NCI-H1694 treated with DMSO at 0.1 percent for 48 hours (cell line): ENCODE results near the gene ZNF609.
A peak's percentile ranks its signal among the peaks of the same experiment; 100 is the strongest.

Experiments used
- DNase-seq: peaks from one replicate; lab custom pipeline; 2025; lab: John Stamatoyannopoulos, UW

ZNF609 gene

DNA sequence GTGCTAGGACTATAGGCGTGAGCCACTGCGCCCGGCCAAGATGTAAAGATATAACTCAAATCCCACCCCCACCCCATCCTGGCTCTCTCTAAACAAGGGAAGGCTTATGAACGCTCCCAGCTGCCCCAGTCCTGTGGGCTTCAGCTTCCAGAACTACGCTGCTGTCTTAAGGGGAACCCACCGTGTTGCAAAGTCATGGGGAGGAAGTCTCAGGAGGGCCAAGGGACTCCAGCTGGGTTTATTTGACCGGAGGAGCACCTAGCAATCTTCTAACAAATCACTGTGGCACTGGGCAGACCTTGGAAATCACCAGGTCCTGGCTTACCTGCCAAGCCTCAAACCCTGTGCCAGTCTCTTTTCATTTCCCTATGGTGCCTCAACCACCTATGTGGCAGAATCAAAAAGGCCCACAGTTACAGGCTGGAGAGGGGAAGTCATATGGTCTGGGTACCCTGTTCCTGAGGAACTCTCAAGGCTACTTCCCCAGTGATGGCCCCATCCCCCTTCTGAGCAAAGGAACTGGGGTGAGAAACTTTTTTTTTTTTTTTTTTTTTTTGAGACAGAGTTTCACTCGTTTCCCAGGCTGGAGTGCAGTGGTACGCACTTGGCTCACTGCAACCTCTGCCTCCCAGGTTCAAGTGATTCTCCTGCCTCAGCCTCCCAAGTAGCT is 231.7 kb downstream of the ZNF609 start:
- no peak for DNase-seq

DNA sequence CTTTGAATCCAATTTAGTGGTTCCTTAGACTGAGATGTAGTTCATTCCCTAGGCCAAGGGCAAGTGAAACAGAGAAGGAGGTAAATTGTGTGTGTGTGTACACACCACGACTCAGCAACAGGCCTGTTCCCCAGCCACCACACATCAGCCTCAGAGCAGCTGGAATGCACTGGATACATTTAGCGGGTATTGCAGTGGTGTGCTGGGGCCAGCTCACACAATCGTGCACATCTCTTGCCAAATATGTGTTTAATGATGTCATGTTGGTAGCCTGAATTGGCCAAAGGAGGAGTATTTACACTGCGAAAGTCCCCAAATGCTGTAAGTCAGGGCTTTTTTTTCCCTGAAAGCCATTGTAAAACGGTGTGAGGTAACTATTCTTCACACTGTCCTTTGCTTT is 232.8 kb downstream of the ZNF609 start:
- DNase-seq, result no peak

DNA sequence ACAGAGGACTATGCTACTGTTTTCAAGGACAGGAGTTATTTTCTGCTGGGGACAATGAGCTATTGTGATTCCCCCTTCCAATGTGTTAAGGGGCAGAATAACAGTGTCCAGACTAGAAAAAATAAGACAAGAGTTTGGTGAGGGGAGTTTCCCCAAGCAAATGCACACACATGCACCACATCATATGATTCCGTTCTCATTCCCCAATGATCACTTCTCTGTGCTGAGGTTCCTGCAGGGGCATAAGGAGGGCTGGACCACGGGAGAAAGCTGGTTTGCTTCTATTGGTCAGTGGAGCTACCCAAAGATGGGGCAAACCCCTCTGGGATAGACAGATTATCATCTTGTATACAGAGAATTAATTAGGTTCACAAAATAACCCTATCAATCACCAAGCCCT is 234.4 kb downstream of the ZNF609 start:
- DNase-seq, result no peak

DNA sequence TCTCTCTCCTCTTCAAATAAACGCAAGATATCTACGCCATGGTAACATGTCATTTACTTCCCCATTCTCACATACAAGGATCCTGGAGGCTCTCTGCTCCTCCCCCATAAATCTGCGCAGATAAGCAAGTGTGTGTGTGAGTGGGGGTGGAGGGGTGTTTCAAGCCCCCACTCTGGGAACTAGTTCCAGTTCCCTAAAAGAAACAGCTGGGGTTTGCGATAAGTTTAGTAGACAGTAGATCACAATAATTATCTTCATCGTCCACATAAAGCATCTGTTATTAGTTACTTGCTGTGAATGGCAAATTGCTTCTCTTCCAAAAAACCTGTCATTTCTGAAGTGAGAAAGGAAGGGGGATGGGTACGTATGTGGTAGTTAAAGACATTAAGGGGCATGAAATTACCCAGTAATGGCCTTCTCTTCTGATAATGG is 235.2 kb downstream of the ZNF609 start:
- no peak for DNase-seq

DNA sequence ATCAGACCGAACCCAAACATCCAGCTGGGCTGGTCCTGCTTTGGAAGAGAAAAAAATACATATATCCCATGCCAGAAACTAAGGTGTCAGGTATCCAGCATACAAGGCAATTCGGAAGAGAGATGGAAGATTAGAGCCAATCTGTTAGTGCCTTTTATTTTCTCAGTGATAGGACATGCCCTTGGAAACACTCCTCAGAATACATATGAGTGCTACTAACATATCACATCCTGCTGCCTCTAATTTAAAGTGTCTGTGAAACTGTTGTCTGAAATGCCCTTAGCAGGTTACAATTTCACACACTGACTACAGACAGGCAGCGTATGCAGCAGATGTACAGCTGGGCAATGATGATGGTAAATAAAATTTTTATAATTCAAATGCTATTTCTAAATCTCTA is 236.1 kb downstream of the ZNF609 start:
- DNase-seq, result no peak

DNA sequence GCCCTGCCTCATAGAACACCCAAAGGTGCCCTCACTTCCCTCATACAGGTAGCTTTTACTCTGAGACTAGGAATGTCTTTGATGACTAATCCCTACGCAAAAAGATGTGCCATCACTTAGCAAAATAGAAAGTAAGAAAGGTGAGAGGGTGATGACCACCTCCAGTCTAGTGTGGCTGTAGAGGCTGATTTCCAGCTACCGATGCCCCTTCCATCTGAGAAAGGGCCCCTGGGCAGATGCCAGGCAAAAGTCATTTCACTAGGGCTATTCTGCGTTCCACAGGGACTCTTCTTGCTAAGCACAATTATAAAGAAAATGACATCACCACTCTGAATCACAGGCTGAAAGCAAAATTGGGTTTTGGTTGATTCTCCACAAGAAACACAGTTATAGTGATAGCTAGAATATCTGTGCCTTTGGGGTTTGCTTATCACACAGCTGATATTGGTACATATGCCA is 237.6 kb downstream of the ZNF609 start:
- no peak for DNase-seq

DNA sequence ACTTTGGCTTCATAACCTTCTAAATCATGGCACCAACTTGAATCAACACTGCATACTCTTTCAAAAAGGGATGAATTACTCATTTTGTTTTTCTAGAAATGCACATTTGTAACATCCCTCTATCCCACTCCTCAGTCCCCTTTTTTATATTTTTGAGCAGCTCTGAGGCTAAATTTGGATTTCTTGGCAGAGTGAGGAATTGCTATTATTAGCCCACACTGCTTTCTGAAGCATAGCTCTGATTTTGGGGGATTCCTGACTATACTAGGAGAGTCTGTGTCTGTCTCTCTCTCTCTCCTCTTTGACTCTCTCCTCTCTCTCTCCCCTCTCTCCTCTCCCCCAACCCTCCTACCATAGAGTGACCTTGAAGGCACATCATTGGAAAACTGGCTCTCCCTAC is 238.4 kb downstream of the ZNF609 start:
- DNase-seq, result no peak

DNA sequence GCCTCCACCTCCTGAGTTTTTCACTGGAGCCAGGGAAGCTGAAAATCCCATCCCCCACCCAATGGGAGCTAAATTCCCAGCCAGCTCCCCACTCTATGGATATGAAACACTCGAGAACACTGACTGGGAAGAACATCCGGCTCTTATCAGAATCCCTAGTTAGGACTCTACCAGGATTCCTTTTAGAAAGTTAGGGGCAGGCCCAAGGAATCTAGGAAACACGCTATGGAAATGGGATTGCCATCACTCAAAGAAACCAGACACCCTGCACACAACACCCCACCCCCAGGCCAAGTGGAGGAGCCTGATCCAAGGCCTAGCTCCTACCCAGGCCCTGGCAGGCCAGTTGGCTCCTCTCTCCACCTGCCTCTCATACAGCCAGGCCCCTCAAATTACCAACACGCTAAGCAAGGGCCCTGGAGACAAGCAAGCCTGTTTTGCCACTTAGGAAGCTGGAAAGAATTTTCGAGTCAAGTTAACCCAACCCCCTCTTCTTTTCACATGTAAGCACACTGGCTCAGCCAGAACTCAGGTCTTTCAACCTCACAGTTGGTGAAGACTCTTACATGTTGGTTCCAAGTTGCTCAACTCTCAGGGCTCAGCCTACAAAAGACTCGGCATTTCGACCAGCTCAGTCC is 239.5 kb downstream of the ZNF609 start:
- no peak for DNase-seq

DNA sequence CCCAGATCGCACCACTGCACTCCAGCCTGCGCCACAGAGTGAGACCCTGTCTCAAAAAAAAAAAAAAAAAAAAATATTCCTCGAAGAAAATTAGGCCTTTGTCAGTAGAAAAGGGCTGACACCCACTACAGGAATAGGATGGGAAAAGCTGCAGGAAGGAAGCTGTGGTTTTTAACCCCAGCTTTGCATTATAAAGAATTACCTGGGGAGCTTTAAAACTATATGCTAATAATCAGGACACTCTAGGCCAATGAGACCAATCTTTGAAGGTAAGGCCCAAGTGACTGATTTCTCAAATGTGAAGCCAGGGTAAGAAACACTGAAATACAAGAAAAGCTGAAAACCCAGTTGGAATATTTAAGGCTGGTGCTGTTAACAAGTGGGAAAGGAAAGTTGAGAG is 240.7 kb downstream of the ZNF609 start:
- DNase-seq, result no peak

DNA sequence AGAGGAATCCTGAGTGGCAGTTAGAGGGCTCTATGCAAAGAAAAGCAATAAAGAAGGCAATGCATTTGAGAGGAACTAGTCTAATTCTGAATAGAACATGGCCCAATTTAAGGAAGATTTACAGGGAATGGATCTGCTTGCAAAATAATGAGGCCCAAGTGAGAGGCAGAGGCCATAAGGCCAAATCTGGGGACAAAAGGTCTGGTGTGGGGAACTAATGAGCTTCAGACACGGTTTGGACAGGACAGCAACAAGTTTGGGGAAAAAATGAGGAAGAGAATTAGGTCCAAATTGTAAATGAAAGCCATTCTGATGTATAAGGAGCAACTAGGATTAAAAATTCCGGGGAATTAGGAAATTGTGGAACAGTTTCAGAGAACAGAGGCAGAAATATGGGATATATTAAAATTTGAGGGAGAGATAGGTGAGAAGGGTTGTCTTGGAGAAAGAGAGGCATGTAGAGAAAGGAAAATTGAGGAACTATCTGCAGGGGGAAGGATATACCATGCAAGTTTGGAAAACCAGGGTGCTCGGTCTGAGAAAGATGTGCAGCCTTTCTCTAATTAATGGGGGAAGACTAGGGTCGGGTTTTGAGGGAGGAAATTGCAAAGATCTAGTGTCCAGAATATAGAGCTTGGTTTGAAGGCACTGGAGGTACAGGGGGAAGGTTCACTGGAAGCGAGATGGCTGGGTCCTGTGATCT is 241.3 kb downstream of the ZNF609 start:
- DNase-seq, result no peak

DNA sequence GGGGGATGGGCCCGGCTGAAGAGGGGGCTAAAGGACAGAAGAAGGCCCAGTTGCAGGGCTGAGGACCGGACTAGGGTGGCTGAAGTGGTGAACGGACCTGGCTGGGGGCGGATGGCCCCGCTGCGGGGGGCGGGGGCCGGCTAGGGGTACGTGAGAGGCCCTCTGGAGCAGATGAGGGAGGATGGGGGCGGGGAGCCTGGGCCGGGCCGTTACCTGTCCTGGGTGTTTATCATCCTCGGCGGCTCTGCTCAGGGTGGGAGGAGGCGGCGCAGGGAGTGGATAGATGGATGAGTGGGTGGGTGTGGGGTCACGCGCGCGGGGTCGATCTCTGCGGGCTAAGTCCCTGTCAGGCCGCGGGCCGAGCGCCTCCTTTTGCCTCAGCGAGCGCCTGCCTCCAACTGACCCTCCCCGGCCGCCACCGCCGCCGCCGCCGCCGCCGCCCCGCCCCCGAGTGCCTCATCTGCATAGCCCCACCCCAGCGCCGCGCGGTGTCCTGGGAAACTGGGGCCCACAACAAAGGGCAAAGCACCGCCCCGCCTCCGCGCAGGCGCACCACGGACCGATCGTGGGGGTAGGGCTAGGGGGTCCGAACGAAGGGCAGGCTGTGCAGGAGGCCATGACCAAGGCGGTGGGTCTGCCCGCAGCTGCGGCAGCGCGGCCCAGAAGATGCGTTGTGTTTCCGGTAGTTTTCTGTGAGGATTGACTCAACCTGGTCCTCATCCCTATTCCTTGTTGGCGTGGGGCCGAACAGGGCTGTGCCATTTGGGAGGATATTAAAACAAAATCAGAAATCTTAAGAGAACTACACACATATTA is 242.6 kb downstream of the ZNF609 start:
- DNase-seq, result peak; percentile 64

DNA sequence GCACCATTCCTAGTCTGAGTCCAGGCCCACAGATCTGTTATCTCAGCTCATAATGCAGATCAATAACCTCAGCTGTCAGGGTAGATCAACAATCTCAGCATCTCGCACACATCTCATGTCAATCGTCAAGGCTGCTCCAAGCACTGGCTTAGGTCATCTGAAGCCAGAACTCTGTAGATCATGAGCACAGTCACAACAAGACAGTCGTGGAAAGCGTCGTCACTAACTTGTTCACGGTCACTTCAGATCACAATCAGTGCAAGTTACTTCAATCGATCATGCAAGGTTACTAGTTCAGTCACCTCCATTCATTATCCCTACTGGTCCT is 243.2 kb downstream of the ZNF609 start:
- no peak for DNase-seq

DNA sequence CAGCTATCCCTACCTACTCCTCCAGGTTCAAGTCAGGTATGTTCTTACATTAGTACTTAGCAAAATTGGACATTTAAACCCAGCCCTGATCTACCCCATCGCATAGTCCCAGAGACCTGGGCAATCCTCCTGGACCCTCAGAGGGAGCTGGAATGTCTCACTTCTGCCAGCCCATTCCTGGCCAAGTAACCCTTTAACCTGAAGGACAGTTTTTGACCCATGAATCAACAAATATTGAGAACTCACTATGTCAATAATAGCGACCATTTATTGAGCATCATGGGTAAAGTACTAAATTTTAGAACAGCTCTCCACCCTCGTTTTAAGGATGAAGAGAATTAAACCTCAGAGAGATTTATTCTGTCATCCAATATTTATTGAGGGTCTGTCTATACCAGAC is 244.6 kb downstream of the ZNF609 start:
- DNase-seq, result no peak

DNA sequence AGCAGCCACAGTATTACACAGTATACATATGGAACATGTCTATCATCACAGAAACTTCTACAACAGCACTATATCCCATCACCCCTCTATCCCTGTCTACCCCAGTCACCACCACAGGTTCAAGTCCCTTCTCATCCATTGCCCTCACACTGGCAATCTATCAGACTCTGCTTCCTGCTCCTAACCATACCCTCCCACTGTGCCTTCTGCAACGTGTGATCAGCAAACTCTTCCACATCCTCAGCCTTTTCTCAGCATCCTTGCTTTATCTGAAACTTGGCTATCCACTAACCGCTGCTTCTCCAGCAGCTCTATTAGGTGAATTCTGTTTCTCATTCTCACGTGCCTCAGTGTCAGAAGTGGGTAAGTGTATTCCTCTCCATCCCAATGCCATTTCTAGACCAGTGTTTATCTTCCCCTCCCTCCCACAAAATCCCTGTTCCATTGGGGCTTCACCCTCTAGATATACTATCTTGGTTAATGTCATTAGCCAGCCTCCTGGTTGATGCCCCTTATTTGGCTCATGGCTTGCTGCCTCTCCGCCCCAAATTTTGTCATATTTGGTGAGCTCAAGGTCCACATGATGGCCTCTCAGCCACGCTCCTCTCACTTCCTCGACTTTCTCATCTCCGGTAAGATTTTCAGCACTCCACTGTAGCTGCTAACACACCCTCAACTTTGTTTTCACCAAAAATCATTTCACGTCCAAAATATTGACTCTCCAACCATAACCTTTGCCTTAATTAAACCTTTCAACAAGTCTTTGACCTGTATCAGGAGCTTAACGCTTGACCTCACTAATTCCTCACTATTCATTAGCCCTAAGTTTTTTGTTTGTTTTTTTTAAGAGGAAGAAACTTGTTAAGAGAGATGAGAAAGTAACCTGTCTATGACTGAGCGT is 245.9 kb downstream of the ZNF609 start:
- no peak for DNase-seq

DNA sequence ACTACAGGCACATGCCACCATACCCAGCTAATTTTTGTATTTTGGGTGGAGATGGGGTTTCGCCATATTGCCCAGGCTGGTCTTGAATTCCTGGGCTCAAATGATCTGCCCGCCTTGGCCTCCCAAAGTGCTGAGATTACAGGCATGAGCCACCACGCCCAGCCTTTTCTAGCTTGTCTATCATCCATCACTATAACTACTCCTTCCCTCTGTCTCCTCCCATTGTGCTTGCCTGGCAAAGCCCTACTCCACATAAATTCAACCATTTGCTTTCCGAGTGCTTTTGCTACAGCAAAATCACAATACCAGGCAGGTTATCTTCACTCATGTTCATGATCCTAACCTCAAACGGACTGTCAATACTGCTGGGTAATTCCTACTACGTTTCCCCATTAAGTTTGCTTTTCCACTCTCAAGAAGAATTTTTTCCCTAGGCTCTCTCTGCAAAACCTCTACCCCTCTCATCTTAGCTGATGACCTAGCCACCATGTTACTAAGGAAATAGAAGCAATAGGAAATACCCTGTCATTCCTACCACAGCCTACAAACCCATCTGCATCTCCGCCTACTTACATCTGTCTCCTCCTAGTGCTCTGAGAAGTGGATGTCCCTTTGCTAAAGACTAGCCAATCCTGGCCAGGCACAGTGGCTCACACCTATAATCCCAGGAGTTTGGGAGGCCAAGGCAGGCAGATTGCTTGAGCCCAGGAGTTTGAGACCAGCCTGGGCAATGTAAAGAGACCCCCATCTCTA is 250.5 kb downstream of the ZNF609 start:
- DNase-seq, result no peak

DNA sequence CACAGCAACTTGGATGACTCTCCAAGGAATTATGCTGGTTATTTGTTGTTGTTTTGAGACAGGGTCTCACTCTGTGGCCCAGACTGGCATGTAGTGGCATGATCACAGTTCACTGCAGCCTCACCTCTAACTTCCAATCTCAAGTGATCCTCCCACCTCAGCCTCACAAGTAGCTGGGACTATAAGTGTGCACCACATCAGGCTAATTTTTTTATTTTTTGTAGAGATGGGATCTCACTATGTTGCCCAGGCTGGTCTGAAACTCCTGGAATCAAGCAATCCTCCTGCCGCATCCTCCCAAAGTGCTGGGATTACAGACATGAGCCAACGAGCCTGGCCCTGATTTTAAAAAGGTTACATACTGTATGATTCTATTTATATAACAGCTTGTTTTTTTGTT is 252.0 kb downstream of the ZNF609 start:
- no peak for DNase-seq

DNA sequence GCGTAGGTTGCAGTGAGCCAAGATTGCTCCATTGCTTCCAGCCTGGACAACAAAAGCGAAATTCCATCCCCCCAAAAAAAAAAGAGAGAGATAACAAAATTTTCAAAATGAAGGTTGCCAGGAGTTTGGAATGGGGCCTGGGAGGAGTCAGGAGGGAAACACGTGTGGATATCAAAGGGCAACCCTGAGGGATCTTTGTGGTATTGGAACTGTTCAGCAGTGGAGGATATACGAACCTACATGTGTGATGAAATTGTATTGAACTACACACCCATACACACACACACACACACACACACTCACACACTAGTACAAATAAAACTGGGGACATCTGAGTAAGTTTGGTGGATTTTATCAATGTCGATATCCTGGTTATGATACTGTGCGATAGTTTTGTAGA is 253.2 kb downstream of the ZNF609 start:
- no peak for DNase-seq

DNA sequence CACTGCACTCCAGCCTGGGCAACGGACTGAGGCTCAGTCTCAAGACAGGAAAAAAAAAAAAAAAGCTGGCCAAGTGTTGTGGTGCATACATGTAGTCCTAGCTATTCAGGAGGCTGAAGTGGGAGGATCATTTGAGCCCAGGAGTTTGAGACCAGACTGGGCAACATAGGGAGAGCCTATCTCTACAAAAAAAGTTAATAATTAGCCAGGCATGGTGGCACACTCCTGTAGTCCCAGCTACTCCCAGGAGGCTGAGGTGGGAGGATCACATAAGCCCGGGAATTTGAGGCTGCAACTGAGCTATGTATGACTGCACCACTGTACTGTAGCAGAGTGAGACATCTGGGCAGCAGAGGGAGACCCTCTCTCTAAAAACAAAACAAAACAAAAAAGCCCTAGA is 256.1 kb downstream of the ZNF609 start:
- DNase-seq, result no peak

DNA sequence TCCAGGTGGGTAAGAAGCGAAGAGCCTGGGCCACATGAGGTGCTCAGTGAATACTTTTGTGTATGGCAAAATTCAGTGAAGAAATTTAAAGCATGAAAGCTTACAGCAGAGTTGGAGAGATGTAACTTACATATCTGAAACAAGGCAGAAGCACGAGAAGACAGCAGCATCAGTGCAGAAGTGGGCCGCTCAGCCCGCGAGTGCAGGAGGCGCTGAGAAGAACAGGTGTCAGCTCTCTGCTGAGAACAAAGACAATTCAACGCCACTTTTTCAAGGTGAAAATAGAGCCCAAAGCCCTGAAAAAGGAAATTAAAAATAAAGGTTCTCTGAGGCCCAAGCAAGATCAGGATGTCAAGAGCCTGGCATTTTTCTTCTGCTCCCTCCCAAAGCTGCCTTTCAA is 256.8 kb downstream of the ZNF609 start:
- no peak for DNase-seq

DNA sequence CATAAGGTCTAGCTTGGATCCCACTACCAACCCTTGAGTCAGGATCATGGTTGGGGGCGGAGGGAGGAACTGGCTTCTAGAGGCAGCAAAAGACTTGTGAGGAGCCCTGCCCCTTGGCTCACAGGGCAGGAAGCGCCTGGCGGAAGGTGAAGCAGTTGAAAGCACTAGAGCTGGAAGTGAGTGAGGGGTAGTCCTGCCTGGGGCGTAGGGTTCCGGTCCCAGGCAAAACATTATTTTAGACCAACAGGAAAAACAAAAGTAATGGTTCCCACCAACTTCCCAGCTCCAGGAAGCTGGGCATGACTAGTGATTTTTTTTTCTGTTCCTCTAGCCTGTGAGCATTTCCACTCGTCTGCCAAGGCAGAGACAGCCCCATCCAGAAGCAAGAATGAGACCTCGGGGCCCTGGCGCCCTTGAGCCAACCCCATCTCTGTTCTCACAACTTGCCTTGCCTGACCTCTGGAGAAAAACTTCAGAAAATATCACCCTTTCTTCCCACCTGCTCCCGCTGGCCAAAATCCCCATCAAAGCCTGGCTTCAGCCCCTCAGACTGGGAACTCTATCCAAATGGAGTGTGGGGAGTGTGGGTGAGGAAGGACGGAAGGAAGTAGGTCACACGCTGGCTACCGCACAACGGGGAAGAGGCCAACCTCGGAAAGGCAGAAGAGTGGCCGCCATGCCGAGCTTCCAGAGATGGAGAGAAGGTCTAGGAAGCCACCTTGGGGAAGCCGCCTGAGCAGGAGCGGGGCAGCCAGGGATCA is 257.5 kb downstream of the ZNF609 start:
- no peak for DNase-seq
